Kasumi-1 (cell line): Measurements from ENCODE around the gene CCDC6.
"Not testable (repeated sequence)": the region's sequence is repeated elsewhere in the genome, so short reads cannot be mapped to it uniquely, and the experiment has no call there.

Source experiments
- DNase-seq, 2 experiments: peaks; one replicate each; lab custom pipeline; 2025; lab: John Stamatoyannopoulos, UW

The CCDC6 gene

DNA sequence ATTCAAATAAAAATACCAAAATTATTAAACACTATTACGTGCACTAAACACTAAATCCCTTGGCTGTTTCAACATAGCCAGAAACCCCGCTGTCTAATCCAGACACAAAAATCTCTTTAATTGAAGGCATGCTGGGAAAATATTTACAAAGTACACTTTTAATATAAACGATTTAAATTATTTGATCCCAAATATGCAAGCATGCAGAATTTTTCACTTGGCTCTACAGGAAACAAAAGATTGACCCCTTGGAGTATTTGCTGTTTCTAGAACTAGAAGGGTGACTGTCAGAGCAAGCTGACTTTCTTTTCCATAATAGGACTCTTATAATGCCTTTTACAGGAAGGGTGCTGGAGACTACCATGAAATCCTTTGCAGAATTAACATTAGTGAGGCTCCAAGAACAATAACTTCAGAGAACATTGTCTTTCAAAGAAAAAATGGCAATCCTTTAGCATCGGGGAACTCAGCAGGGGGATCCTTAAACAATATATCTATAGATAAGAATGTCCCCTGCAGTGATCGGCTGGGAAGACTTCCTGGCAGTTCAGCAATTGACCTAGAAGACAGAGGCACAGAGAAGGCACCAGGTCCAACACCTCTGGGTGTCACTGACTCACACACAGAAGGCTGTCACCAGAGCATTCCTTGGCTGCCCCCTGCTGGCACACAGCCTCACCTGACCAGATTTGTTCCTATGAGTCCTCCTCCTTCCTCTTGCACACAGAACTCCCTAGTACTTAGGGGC lies 97.3 kb downstream of the CCDC6 start:
- peak; percentile 87 to 94 for DNase-seq

DNA sequence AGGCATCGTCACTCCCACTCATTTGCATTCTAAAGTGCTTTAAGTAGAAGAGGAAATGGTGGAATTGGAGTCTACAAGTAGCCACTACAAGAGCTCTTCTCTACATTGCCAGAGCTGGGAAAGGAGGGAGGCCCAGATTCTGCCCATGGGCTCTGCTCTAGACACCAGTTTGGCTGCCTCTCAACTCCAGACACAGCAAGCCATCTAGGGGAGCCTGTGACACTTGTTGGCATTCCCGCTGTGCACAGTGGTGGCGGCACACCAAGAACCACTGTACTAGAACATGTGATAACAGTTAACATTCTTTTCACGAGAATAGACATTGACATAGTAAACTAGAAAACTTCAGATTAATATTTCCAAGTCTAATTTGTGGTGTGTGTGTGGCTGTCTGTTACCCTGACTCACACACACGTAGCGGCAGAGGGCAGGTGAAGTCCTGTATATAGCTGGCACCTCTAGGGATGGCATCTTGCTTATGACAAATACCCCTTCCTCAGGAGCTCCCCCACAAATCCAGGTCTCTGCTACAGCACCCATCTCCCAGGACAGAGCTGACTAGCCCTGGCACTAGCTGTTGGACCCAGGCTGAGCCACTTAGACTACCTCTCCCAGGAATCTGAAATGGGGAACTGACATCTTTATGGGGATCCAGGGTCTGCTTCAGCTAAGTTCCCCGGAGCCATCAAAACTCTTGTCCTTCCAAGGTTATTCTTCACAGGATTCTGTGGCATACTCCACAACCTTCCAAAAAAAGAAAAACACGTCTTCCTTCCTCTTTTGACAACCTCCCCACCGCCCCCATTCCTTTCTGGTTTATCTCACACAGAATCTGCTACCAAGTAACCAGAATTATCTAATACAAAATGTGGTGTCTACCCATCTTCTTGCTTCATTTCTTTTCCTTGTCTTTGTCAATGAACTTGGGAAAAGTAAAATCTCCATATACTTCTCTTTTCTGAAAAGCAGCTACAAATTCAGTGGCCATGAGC lies 98.4 kb downstream of the CCDC6 start:
- peak; percentile 49 to 67 for DNase-seq

DNA sequence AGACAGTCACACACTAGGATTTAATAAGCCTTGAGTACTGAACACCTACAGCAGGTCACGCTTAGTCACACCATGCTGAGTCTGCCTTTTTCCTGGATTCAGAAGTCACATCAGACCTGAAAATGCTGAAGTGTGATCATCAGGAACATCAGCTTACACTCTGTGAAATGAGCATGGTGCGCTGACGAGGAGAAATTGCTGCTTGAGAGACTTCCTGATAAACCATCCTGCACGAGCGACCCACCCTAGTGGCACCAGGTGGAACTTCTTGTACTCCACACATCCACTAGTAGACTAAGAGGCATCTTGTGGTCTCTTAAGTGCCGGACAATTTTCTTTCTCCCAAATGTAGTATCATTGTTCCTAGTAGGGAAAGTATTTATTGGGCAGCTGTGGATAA lies 101.3 kb downstream of the CCDC6 start:
- peak; percentile 79 to 85 for DNase-seq

DNA sequence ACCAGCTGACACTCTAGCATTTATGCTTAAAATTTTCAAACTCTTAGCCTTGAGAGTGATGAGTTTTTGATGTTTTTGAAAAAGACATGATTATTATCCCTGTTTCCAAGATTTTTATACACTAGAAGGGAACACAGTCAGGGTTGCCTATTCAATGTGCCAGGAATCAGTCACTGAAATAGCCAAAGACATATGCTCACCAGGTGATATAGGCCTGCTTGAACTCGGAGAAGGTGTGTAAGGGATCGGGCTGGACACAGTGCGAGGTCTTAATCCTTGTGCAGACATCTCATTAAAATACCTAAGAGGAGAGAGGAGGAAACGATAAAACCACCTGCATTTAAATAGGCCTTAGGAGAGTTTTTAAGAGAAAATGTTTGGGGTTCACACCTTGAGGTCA lies 102.1 kb downstream of the CCDC6 start:
- DNase-seq: no peak

DNA sequence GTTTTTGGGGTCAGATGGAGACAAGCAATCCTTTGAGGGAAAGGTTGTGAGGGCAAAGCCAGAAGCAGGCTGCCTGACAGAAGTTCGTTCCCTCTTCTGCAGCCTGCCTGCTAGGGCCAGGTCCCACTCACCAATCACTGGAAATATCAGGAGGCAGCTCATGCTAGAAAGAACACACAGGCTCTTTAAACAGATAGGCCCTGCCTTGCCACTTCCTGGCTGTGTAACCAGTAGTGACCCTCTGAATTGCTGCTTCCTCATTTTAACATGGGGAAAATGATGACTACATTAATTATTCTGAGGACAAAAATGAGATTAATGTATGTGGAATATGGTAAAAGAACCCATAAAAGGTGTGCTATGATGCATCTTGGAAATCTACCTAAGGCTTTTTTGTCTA lies 102.6 kb downstream of the CCDC6 start:
- peak; percentile 70 to 73 for DNase-seq

DNA sequence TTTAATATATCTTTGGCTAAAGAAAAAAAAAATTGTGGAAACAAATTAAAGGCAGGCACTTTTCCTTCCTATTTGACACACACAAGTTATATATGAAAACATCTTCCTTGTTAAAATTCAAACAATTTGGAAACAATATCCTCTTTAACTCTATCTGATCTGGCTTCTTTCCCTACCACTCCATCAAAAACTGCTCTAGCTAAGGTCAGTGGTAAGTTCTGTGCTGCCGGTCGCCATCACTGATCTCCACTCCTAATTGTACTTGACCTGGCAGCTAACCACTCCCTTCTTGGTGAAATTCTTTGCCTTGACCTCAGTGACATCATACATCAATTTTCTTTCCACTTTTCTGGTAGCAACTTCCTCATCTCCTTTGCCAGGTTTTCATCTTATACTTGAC lies 105.2 kb downstream of the CCDC6 start:
- no peak for DNase-seq

DNA sequence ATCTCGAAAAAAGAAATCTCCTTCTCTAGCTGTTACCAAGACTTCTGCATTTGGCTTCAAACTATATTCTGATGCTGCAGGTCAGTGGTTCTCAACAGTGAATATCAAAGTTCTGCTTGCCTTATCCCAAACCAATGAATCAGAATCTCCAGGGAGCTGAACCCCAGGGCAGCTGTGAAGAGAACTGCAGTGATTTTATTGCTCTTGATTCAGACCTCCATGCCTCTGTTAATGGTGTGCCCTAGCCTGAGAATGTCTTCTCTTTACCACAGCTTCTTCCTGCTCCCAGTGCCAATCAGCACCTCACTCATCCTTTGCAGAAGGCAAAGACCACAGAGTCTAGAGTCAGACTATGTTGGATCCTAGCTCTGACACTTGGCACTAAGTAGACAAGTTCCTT lies 106.9 kb downstream of the CCDC6 start:
- no peak for DNase-seq

DNA sequence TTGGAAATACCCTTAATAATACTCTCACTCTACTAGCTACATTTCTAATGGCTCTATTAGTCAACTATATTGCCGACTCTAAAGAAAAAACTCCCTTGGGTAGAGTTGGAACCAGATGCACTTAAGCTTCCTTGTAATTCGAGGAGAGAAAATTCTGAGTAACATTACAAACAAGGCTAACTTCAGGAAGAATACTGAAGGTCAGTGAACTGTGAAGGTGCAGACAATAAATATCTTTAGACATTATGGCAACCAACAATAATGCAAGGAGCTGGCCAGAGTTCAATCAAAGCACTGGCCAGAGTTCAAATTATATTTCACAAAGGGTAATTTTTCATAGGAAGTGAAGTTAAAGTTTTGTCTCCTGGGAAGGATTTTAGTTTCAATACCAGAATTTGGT lies 112.4 kb downstream of the CCDC6 start:
- no peak for DNase-seq

DNA sequence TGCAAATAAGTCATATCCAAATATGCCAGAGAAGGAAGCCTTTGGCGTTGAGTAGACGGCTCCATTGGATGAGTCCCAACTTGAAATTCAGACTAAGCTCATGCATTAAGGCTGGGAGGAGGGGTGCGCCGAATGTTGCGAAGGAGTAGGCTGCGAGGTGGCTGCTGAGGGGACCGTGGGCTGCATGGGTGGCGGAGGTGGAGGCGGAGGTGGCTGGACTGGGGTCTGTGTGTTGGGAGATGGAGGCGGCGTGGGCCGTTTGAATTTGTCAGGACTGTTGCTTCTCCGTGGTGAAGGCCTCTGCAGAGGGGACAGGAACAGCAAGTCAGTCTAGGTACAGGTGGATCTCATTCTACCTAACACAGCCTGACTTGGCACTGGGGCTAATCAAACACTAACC lies 113.5 kb downstream of the CCDC6 start:
- no peak for DNase-seq

DNA sequence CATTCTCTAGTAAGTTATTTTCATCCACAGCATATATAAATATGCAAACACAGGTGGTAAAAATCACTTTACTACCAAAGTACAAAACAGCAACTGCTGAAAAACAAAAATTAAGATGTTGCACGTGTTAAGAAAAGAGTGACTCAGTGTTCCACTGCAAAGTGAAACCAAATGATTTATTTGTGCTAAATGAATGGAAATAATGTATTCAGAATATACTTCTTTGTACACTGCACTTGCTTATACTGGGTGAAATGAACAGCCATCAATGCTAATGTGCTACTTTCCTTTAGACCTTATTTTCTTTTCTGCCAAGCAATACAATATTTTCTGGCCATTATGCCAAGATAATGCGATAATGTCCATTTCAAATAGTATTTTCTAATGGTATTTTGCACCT lies 114.8 kb downstream of the CCDC6 start:
- DNase-seq: no peak

DNA sequence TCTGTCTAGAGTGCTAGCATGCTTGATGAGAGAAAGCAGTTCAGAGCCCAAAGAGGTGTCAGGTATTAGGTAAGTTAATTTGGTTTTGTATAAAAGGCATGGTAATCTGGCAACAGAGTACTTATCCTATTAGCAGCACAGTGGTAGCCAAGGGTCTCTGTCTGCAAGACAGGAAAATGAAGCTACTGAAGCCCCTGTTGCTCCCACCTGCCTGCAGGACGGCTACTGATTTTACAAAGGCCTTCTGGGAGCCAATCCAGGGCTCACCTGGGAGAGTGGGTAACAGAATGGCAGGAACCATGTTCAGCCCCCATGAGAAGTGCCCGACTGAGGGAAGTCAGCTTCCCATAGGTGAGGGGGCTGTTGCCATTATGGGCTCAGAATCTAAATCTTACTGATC lies 116.3 kb downstream of the CCDC6 start:
- DNase-seq: not testable (repeated sequence)

DNA sequence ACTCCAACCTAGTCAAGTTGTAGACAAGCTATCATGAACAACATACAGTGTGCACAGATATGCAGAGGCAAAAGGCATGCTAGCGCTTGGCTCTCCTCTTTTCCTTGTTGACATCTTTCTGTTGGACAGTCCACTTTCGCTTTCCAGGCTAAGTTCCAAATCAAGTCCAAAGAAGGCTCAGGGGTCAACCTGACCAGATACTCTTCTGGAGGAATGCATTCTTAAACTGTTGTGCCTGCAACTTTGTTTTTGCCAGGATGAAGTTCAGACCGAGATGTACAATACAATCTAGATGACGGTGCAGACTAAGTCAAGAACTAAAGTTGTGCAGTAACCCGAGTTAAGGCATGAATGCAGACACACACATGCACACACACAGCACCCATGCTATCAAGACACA lies 117.4 kb downstream of the CCDC6 start:
- DNase-seq: not testable (repeated sequence)

DNA sequence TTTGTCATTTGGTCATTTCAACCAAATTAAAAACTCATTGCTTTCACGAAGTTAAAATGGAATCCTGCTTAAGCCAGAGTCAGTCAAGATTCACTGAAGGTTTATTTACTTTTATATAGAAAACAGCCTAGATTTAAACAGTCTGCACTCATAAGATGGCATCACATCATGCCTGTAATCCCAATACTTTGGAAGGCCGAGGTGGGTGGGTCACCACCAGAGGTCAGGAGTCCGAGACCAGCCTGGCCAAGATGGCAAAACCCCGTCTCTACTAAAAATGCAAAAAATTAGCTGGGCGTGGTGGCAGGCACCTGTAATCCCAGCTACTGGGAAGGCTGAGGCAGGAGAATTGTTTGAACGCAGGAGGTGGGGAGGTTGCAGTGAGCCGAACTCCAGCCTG lies 119.3 kb downstream of the CCDC6 start:
- DNase-seq: not testable (repeated sequence)

DNA sequence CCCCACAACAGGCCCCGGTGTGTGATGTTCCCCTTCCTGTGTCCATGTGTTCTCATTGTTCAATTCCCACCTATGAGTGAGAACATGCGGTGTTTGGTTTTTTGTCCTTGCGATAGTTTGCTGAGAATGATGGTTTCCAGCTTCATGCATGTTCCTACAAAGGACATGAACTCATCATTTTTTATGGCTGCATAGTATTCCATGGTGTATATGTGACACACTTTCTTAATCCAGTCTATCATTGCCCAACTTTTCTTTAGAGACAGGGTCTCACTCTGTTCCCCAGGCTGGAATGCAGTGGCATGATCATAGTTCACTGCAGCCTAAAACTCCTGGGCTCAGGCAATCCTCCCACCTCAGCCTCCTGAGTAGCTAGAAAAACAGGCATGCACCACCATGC lies 120.9 kb downstream of the CCDC6 start:
- not testable (repeated sequence) for DNase-seq

DNA sequence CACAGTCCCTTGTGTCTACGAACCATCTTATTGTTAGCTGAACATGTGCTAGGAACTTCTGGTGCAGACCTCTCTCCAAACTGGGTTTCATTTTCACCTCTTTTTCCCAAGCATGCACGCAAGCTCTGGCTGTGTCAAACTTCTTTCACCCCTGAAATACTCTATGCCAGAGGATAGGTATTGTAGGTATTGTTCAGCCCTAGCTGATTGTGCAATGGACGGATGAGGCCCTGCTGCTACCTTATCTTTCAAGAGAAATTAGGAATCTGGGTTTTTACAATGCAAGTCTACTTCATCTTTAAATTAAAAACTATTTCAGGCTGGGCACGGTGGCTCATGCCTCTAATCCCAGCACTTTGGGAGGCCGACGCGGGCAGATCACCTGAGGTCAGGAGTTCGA lies 124.8 kb downstream of the CCDC6 start:
- DNase-seq: no peak

DNA sequence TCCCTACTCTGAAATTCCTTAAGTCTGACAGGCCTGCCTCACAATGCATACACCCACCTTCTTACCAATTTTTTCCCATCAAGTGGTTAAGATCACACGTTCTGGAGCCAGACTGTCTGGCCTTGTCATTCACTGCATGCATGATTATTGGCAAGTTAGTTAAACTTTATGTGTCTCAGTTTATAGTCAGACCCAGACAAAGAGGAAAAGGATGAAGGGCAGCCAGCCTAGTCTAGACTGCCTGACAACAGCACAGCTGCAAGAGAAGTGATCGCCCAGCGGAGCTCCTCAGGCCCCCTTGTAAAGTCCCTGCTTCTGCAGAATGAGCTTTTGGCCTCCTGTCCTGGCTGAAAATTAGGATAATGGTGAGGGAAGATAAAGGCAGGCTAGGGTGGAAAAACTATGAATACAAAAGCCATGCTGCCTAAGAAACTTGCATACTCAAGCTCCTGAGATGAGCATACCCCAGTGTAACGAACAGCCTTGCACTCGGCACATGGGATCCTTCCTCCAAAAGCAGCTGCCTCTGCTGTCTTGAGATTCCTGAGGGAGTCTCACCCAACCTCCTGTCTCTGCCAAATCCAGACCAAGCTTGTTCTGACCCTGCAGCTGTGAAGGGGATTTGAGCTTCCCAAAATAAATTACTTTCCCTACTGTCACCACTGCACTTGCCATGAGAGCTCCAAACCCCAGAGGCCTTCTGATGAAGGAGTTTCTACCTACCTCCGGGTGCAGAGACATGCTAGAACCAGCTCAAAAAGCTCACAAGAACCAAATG lies 126.4 kb downstream of the CCDC6 start:
- DNase-seq: no peak

DNA sequence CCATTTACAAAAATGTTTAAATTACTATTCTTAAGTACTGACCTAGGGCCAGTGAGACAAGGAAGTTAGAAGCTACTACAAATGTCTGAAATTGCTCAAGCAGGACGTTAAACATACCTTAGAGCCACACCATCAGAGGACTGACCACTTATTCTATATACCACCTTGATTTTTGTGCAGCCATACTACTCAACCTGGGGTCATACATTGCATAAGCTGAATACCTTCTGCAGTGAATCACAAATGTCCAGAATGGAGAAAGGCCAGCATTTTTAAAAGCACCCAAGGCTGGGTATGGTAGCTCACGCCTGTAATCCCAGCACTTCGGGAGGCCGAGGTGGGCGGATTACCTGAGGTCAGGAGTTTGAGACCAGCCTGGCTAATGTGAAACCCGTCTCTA lies 131.9 kb downstream of the CCDC6 start:
- DNase-seq: no peak

DNA sequence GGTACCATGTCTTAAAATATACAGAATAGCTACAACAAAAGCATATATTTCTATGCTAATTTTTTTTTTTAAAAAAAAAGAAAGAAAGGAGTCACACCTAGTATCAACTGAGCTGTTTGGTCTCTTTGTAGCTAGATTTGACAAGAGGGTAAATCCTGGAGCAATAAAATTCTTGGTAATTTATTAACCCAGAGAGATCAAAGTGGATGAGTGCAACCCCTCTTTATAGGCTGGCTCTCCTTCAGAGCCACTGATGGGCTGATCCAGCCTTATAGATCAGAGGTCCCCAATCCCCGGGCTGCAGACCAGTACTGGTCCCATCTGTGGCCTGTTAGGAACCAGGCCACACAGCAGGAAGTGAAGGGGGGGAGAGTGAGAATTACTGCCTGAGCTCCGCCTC lies 133.3 kb downstream of the CCDC6 start:
- no peak for DNase-seq

DNA sequence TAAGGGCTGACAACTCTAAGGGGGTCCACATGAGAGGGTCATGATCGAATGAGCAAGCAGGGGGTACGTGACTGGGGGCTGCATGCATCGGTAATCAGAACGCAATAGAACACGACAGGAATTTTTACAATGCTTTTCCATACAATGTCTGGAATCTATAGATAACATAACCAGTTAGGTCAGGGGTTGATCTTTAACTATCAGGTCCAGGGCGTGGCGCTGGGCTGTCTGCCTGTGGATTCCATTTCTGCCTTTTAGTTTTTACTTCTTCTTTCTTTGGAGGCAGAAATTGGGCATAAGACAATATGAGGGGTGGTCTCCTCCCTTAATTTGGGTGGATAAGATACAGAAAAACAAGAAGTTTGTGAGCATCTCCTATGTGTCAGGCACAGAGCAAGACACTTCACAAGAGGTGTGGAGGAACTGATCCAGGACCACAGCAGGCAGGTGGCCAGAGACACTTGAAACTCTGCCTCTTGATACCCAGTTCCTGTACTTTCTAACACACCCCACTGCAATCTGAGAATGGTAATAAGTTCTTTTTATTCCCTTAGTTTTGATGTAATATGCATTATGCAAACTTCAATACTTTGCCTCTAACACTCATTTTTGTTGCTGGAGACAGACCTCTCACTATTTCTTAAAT lies 135.1 kb downstream of the CCDC6 start:
- DNase-seq: no peak

DNA sequence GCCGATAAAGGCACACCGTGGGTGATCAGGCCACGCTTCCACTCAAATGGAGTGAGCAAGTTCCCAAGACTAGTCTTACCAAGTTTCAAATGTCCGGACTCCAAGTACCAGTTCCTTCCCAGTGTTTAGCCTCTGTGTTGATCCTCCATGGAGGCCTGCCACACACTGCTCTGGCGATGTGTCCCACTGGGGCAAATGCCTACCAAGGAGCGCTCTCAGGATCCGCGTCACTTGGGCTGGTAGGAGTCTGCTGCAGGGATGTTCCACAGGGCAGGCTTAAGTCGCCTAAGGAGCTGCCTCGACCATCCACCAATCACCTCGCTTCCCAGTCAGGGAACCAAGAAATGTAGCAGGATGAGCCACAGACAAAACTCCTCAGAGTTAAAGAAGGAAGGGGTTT lies 135.7 kb downstream of the CCDC6 start:
- DNase-seq: no peak

DNA sequence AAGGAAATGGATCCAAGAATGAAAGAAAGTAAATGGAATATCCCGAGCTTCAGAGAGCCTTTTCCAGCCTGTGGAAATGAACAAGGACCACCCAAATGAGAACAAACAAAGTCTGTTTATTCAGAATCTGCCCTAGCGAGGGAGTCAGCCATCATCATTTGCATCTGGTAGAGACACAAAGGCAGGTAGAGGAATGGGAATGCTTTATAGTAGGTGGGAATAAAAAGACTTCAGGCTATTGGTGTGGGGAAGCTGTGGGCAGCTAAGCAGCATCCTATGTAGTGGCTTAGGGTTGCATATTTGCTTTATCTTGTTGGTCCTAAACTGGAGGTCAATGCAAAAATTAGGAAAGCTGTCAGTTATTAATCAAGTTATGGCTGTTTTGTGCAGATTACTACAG lies 143.9 kb downstream of the CCDC6 start:
- DNase-seq: no peak

DNA sequence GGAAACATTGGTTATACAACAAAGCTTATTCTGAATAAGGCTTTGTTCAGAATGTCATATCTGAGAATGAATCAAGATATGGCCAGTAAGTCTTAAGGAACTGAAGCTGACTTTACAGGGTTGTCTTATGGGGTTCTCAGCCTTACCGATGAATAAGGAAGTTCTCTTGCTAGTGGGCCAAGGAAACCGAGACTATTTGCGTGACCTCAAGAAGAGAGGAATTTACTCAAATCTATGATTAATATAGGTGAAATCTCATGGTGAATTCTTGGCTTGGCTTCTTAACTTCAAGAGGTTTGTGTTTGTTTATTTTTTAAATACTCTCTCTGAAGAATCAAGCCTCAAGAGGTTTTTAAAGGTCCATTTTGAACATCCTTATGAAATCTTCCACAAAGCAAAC lies 148.4 kb downstream of the CCDC6 start:
- DNase-seq: no peak
